Astrocyte (in vitro differentiated cells and primary cell): ENCODE data around the gene RAX2. TPM values are rescaled to one million over a fixed set of nuclear protein-coding genes. Genes with fewer than 3 reads are reported as not detected.

ENCODE experiments used
- DNase-seq: peaks from one replicate; pipeline ENCODE4 v3.0.0-alpha.2; 2010; ENCODE audit warnings: low read depth
- FAIRE-seq: peaks from 2 replicates; lab custom pipeline; 2011; peaks lifted over from hg19 to GRCh38; lab: Jason Lieb, UNC
- H2AFZ ChIP-seq: 2 replicates; pipeline ENCODE4 v1.6.0; 2012; ENCODE audit warnings: low read depth, low read length, inconsistent platforms
- H3K27ac ChIP-seq: 2 replicates; pipeline ENCODE4 v1.5.1; 2011; ENCODE audit warnings: low read depth, low read length, inconsistent platforms
- H3K27me3 ChIP-seq: 2 replicates; pipeline ENCODE4 v1.6.0; 2011; ENCODE audit warnings: low read length, inconsistent platforms; ENCODE audit not compliant: insufficient read depth
- H3K36me3 ChIP-seq: 2 replicates; pipeline ENCODE4 v1.5.1; 2011; ENCODE audit warnings: low read length, inconsistent platforms; ENCODE audit not compliant: insufficient read depth
- H3K4me1 ChIP-seq: 2 replicates; pipeline ENCODE4 v1.5.1; 2011; ENCODE audit warnings: low read length, inconsistent platforms; ENCODE audit not compliant: insufficient read depth
- H3K4me2 ChIP-seq: 2 replicates; pipeline ENCODE4 v1.6.0; 2012; ENCODE audit warnings: low read length, inconsistent platforms
- H3K4me3 ChIP-seq: 2 replicates; pipeline ENCODE4 v1.5.1; 2011; ENCODE audit warnings: low read depth, mild to moderate bottlenecking, low read length, inconsistent platforms; ENCODE audit not compliant: insufficient read depth
- H3K79me2 ChIP-seq: 2 replicates; pipeline ENCODE4 v1.6.0; 2012; ENCODE audit warnings: mild to moderate bottlenecking, low read length, inconsistent platforms; ENCODE audit not compliant: insufficient read depth
- H3K9ac ChIP-seq: 2 replicates; pipeline ENCODE4 v1.6.0; 2012; ENCODE audit warnings: mild to moderate bottlenecking, low read length, inconsistent platforms
- H3K9me3 ChIP-seq: 2 replicates; pipeline ENCODE4 v1.5.1; 2012; ENCODE audit warnings: low read depth, mild to moderate bottlenecking, low read length, inconsistent platforms; ENCODE audit not compliant: insufficient read depth
- H4K20me1 ChIP-seq: 2 replicates; pipeline ENCODE4 v1.6.0; 2012; ENCODE audit warnings: low read length, inconsistent platforms; ENCODE audit not compliant: insufficient read depth
- H3K27ac Mint-ChIP-seq: one replicate; pipeline ENCODE4 v1.8.0; 2021; ENCODE audit warnings: mild to moderate bottlenecking, mixed read lengths; ENCODE audit not compliant: unreplicated experiment
- H3K27me3 Mint-ChIP-seq: one replicate; pipeline ENCODE4 v1.8.0; 2021; ENCODE audit warnings: low read depth, mixed read lengths; ENCODE audit not compliant: unreplicated experiment
- H3K36me3 Mint-ChIP-seq: one replicate; pipeline ENCODE4 v1.8.0; 2021; ENCODE audit warnings: low read depth, mixed read lengths; ENCODE audit not compliant: unreplicated experiment
- H3K4me1 Mint-ChIP-seq: one replicate; pipeline ENCODE4 v1.8.0; 2021; ENCODE audit warnings: low read depth, mixed read lengths; ENCODE audit not compliant: unreplicated experiment
- H3K4me3 Mint-ChIP-seq: one replicate; pipeline ENCODE4 v1.8.0; 2021; ENCODE audit warnings: mild to moderate bottlenecking, moderate library complexity, mixed read lengths; ENCODE audit not compliant: unreplicated experiment
- H3K9me3 Mint-ChIP-seq: one replicate; pipeline ENCODE4 v1.8.0; 2021; ENCODE audit warnings: mild to moderate bottlenecking, mixed read lengths; ENCODE audit not compliant: unreplicated experiment
- CTCF ChIP-seq: IDR thresholded peaks from 2 replicates; pipeline ENCODE4 v1.5.1; 2011; ENCODE audit warnings: low read depth, mild to moderate bottlenecking, inconsistent platforms, low read length, moderate library complexity; ENCODE audit not compliant: insufficient read depth
- EZH2 ChIP-seq: IDR thresholded peaks from 2 replicates; pipeline ENCODE4 v1.6.1; 2012; ENCODE audit warnings: mild to moderate bottlenecking, low read length, inconsistent platforms; ENCODE audit not compliant: insufficient read depth
- total RNA-seq: library from RNA; stranded (reverse); gene quantifications from 2 replicates; pipeline ENCODE4 v1.2.1, GENCODE V29; 2021

RAX2 gene
- total RNA-seq, 1 donor from 2014 or later, result not detected

DNA sequence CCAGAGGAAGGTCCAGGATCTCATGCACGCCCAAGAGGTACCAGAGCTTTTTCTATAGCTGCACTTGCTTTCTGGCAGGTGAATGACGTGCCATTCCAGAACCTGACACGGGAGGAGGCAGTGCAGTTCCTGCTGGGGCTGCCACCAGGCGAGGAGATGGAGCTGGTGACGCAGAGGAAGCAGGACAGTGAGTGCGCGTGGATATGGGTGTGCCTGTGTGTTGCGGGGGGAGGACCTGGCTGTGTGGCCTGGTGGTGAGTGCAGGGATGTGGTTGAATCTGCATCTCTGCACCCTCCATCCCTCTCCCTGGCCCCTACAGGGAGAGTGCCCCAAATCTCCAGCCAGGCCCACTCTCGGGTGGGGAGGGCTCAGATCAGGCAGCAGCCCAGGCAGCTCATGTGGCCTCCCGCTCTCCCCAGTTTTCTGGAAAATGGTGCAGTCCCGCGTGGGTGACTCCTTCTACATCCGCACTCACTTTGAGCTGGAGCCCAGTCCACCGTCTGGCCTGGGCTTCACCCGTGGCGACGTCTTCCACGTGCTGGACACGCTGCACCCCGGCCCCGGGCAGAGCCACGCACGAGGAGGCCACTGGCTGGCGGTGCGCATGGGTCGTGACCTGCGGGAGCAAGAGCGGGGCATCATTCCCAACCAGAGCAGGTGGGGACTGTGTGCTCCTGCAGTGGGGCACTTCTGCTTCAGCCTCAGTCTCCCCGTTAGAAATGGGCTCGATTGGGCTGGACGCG, 33.4 kb downstream of the RAX2 start:
- Mint-ChIP-seq H3K27ac (peak overlapping the region; percentile 47), H3K4me3 (no peak overlapping the region), H3K9me3 (no peaks in the 10 kb centered on the region), H3K36me3 (no peaks in the 10 kb centered on the region), H3K27me3 (peaks cover 10% of the 10 kb centered on the region), H3K4me1 (no peaks in the 10 kb centered on the region)
- Histone ChIP-seq H3K9me3 (no peaks in the 10 kb centered on the region), H3K9ac (no peak overlapping the region), H3K4me1 (no peaks in the 10 kb centered on the region), H3K79me2 (no peaks in the 10 kb centered on the region), H3K4me3 (no peak overlapping the region), H3K4me2 (no peak overlapping the region), H3K36me3 (no peaks in the 10 kb centered on the region), H2AFZ (no peak overlapping the region), H3K27ac (no peak overlapping the region), H4K20me1 (no peaks in the 10 kb centered on the region), H3K27me3 (no peaks in the 10 kb centered on the region)
- FAIRE-seq (no peak), DNase-seq (no peak)
- no peak for TF ChIP-seq CTCF
- TF ChIP-seq EZH2, result no peak

DNA sequence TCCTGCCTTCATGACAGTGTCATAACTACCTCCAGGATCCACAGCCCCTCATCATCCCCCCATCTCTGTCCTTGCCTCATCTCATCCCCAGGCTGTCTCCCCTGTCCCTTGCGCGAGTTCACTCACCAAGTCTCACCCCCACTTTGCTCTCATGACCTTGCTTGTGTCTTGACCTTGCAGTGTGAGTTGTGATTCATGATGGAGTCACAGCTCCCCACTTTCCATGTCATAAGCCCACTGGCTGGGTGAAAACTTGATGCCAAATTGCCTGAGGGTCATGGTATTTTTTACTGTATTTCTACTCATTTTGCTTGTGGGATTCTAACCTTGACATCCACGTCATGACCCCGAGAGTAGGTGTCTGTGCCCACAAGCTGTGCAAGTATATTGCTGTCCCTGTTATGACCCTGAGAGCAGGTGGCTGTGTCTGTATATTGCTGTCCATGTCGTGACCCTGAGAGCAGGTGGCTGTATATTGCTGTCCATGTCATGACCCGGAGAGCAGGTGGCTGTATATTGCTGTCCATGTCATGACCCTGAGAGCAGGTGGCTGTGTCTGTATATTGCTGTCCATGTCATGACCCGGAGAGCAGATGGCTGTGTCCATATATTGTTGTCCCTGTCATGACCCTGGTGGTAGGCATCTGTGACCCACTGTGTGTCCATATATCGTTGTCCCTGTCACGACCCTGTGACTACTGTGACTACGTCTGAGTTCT, 34.4 kb downstream of the RAX2 start:
- no peak overlapping the region for H3K4me3 ChIP-seq
- Mint-ChIP-seq H3K27me3 (peaks cover 16% of the 10 kb centered on the region), H3K4me3 (no peak overlapping the region), H3K4me1 (no peaks in the 10 kb centered on the region), H3K9me3 (no peaks in the 10 kb centered on the region), H3K27ac (no peak overlapping the region), H3K36me3 (no peaks in the 10 kb centered on the region)
- no peak overlapping the region for H3K9ac ChIP-seq
- H3K4me2 ChIP-seq, result no peak overlapping the region
- no peak overlapping the region for H3K27ac ChIP-seq
- TF ChIP-seq EZH2 (no peak), CTCF (no peak)
- no peak for DNase-seq
- H3K27me3 ChIP-seq, result no peaks in the 10 kb centered on the region
- no peaks in the 10 kb centered on the region for H3K9me3 ChIP-seq
- no peaks in the 10 kb centered on the region for H3K36me3 ChIP-seq
- no peaks in the 10 kb centered on the region for H4K20me1 ChIP-seq
- no peaks in the 10 kb centered on the region for H3K79me2 ChIP-seq
- no peak overlapping the region for H2AFZ ChIP-seq
- H3K4me1 ChIP-seq, result no peaks in the 10 kb centered on the region
- FAIRE-seq, result no peak
